GM18499 (cell line): ENCODE measurements around the gene CD70.
A peak's percentile ranks its signal among the peaks of the same experiment; 100 is the strongest.
"Not testable (repeated sequence)": the region's sequence is repeated elsewhere in the genome, so short reads cannot be mapped to it uniquely, and the experiment has no call there.

Experiments used
- ATAC-seq: cut with Tn5 transposase; IDR thresholded peaks from one replicate; pipeline ENCODE4 v1.9.1; 2021; ENCODE audit warnings: moderate number of reproducible peaks; ENCODE audit not compliant: insufficient read depth, unreplicated experiment

The CD70 gene

DNA sequence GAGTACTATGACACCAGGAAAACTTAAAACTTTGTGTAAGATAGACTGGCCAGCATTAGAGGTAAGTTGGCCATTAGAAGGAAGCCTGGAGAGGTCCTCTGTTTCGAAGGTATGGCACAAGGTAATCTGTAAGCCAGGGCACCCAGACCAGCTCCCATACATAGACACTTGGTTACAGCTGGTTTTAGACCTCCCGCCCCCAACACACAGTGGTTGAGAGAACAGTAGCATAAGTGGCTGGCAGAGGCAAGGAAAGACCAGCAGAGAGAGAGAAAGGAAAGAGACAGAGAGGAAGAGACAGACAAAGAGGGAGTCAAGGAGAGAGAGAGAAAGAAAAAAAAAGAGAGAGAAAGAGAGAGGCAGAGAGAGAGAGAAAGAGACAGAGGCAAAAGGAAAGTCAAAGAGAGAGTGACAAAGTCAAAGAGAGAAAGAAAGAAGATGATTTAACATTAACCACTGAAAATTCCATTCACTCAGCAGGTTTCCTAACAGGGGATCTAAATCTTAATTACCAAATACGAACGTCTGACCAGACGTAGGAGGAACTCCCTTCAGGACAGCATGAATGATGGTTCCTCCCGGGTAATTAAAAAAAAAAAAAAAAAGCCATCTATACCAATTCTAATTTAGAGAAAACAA lies 7.4 kb upstream of the CD70 start:
- not testable (repeated sequence) for ATAC-seq

DNA sequence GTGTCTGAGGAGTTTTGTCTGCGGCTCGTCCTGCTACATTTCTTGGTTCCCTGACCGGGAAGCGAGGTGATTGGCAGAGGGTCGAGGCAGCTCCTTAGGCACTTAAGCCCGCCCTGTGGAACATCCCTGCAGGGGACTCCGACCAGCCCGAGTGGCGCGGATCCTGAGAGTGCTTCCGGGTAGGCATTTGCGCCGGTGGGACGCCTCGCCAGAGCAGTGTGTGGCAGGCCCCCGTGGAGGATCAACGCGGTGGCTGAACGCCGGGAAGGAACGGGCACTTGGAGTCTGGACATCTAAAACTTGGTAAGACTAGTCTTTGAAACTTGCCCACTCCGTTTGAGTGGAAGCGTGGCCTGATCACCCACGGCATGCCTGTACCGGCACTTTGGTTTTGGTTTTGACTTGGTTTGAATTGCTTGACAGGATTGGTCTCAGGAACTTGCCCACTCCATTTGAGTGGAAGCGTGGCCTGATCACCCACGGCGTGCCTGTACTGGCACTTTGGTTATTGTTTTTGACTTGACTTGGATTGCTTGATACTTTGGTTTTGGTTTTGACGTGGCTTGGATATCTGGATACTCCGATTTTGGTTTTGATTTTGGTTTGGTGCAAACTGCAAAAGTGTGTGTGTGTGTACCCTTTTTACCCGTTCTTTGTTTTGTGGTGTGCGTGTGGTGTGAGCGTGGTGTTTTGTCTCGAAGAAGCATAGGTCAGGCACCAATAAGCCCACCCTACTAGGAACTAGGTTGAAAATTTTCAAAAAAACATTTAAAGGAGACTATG lies 6.7 kb upstream of the CD70 start:
- not testable (repeated sequence) for ATAC-seq

DNA sequence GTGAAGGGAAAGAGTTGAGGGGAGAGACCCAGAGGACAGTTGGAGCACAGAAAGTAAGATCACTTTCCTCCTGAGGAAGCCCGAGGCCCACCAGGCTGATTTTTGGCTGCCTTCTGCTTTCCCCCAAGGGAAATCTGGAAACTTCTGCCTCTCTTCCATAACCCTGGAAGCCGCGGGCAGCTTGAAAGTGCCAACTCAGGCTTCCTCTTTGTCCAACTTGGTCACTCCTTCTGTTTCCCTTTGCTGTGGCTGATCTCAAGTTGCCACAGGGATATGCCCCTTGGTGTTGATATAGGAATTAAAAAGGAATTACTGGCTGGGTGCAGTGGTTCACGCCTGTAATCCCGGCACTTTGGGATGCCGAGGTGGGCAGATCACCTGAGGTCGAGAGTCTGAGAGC lies 5.7 kb upstream of the CD70 start:
- ATAC-seq = no peak

- ATAC-seq = no peak
Observed at GRCh38 chr19:6593651-6594416, 2.9 kb upstream of the CD70 start.

- no peak for ATAC-seq
Observed at GRCh38 chr19:6590258-6590826, 608 bp downstream of the CD70 start.

- ATAC-seq = no peak
Observed at GRCh38 chr19:6589711-6590257, 1.2 kb downstream of the CD70 start.

- ATAC-seq = no peak
Observed at GRCh38 chr19:6588508-6589345, 2.2 kb downstream of the CD70 start.

DNA sequence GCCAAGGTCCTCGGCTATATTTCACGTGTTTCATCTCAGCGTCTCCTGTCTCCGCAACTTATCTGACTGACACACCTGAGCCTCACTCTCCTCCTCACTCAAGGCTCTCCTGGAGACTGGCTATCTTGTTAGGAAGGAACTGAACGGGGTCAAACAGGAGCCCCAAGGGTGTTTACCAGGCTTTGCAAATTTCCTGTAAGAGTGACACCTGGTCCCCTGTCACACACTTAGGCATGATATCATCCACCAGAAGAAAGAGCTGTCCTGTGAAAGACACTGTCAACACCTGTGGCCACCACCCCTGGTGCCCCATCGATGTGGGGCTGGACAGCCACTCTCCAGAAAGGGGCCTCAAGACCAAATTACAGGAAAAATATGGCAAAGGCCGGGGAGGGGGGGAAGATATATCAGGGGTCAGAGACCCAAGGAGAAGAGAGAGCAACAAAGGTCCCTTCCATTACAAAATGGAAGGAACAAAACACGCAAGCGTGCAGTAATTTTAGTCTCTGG lies 2.9 kb downstream of the CD70 start:
- ATAC-seq = no peak

DNA sequence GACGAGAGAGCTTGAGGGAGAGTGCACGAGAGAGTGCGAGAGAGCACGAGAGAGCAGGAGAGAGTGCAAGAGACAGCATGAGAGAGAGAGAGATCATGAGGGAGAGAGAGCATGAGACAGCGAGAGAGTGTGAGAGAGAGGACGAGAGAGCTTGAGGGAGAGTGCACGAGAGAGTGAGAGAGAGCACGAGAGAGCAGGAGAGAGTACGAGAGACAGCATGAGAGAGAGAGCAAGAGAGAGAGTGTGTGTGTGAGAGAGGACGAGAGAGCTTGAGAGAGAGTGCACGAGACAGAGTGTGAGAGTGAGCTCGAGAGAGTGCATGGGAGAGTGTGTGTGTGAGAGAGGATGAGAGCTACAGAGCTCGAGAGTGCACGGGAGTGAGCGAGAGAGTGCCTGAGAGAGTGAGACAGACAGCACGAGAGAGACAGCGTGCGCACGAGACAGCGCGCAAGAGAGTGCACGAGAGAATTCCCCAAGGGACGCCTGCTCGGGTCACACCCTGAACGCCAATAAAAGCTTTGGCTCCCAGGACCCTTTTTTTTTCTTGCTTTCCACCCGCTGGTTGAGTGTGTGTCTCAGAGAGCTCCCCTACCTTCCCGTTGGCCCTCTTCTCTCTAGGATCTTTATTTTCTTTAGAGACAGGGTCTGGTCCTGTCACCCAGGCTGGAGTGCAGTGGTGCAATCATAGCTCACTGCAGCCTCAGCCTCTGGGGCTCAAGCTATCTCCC lies 3.7 kb downstream of the CD70 start:
- no peak for ATAC-seq

DNA sequence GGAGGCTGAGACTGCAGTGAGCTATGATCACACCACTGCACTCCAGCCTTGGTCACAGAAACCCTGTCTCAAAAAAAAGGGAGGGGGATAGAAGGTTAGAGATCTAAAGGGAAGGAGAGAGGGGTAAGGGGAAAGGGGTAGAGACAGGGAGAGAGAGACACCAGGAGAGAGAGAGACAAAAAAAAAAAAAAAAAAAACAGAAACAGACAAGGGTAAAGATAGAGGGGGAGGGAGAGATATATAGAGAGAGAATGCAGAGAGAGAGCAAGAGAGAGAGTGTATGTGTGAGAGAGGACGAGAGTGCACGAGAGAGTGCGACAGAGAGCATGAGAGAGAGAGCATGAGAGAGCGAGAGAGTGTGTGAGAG lies 4.2 kb downstream of the CD70 start:
- no peak for ATAC-seq

- ATAC-seq = no peak
Observed at GRCh38 chr19:6586056-6586455, 4.9 kb downstream of the CD70 start.

- not testable (repeated sequence) for ATAC-seq
Observed at GRCh38 chr19:6582515-6583484, 8.2 kb downstream of the CD70 start.

DNA sequence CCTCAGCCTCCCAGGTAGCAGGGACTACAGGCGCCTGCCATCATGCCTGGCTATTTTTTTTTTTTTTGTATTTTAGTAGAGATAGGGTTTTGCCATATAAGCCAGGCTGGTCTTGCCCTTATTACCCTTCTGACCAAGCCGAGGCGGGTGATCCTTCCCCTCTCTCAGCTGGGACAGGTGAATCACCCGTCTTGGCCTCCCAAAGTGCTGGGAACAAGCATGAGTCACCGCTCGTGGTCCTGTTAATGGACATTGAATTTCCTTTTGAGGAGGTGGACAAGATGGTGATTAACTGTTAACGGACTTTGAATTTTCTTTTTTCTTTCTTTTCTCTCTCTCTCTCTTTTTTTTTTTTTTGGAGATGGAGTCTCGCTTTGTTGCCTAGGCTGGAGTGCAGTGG lies 10.6 kb downstream of the CD70 start:
- ATAC-seq = no peak

GRCh38 chr19:6579450-6580178 lies 11.3 kb downstream of the CD70 start:
- ATAC-seq = no peak

- ATAC-seq = peak; percentile 54
Observed at GRCh38 chr19:6577476-6578125, 13.3 kb downstream of the CD70 start.

- ATAC-seq = no peak
Observed at GRCh38 chr19:6576869-6577475, 14.0 kb downstream of the CD70 start.
